Measurements from ENCODE around the gene ARHGAP29. TPM values are rescaled to one million over a fixed set of nuclear protein-coding genes. Genes with fewer than 3 reads are reported as not detected.
A peak's percentile ranks its signal among the peaks of the same experiment; 100 is the strongest.

ARHGAP29 gene
- total RNA-seq, 1 experiment from 2014 or later = 137 TPM

DNA sequence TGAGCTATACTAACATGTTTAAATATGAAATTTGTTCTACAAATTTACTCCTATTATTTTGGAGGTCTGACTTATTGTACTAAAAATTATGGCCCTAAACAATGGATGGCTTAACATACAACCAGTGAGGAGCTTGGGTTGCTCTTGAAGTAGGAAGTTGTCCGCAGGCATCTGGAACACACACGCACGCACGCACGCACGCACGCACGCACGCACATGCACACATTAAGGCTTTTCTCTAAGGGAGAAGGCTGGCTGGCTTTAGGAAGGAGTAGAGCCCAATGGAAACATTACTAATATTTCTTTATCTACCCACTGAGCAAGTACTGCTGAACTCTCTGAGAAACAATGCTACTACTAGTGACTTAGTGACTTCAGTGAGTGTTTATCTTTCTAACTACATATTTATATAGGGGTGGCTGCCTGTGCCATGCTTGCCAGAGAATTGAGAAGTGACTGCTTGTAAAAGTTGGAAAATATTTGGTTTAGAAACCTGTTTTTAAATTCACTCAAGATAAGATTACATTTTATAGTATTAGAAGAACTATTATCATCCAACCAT, 16.2 kb upstream of the ARHGAP29 start:
- intact Hi-C loops (cut with micrococcal nuclease; ENCODE audit: unreplicated experiment) = loop anchor here (10.0 kb wide), 1 partner anchor 289 kb away; no protein-coding TSS in a partner anchor
- Histone ChIP-seq H3K4me1 (replicated peaks; ENCODE audit: insufficient read depth) (peaks cover 97% of the 10 kb centered on the region), H4K20me1 (ENCODE audit: insufficient read depth) (no peaks in the 10 kb centered on the region), H3K4me2 (peak overlapping the region; percentile 39), H3K36me3 (ENCODE audit: low read depth) (no peaks in the 10 kb centered on the region), H3K79me2 (ENCODE audit: low read depth) (peaks cover 56% of the 10 kb centered on the region), H3K9me3 (ENCODE audit: insufficient read depth, low read depth) (0 out of 2 replicates have a peak, but pooled peaks cover 7% of the 10 kb centered on the region), H3K9me2 (ENCODE audit: insufficient read depth) (no peaks in the 10 kb centered on the region), H3K27ac (peak overlapping the region; percentile 59), H3K4me3 (no peak overlapping the region), H2AFZ (no peak overlapping the region), H3K27me3 (ENCODE audit: insufficient read depth, low read depth) (no peaks in the 10 kb centered on the region), H3F3A (ENCODE audit: insufficient read depth, low read depth) (peaks cover 75% of the 10 kb centered on the region)
- CTCF ChIA-PET = no interaction called here
- TF ChIP-seq CTCF (conservative IDR thresholded peaks at IDR 0.05) (no peak), EZH2 (IDR thresholded peaks at IDR 0.05; ENCODE audit: low read depth) (no peak)
- BruUV-seq (replicated peaks) = no TSS peak
- POLR2A ChIA-PET (ENCODE audit: unreplicated experiment) = interaction anchor here (0.7 kb wide), 2 partner anchors 11 to 47 kb away, joined by 4 to 7 read pairs; no protein-coding TSS in a partner anchor
- no peak for DNase-seq

- H3F3A ChIP-seq (ENCODE audit: insufficient read depth, low read depth) = peaks cover 68% of the 10 kb centered on the region
- intact Hi-C loops (cut with micrococcal nuclease; ENCODE audit: unreplicated experiment) = loop anchor here (1.0 to 10.0 kb wide), 2 partner anchors 9 to 286 kb away; no protein-coding TSS in a partner anchor
- H2AFZ ChIP-seq = no peak overlapping the region
- peaks cover 65% of the 10 kb centered on the region for H3K79me2 ChIP-seq (ENCODE audit: low read depth)
- POLR2A ChIA-PET (ENCODE audit: unreplicated experiment) = no interaction called here
- H3K9me2 ChIP-seq (ENCODE audit: insufficient read depth) = no peaks in the 10 kb centered on the region
- H3K27me3 ChIP-seq (ENCODE audit: insufficient read depth, low read depth) = no peaks in the 10 kb centered on the region
- CTCF ChIA-PET = no interaction called here
- H3K4me3 ChIP-seq = no peak overlapping the region
- peak overlapping the region; percentile 85 for H3K4me2 ChIP-seq
- H4K20me1 ChIP-seq (ENCODE audit: insufficient read depth) = no peaks in the 10 kb centered on the region
- H3K36me3 ChIP-seq (ENCODE audit: low read depth) = no peaks in the 10 kb centered on the region
- H3K4me1 ChIP-seq (replicated peaks; ENCODE audit: insufficient read depth) = peaks cover 75% of the 10 kb centered on the region
- H3K27ac ChIP-seq = peak overlapping the region; percentile 91
- no TSS peak for BruUV-seq (replicated peaks)
- TF ChIP-seq EZH2 (IDR thresholded peaks at IDR 0.05; ENCODE audit: low read depth) = no peak
- H3K9me3 ChIP-seq (ENCODE audit: insufficient read depth, low read depth) = 0 out of 2 replicates have a peak, but pooled peaks cover 6% of the 10 kb centered on the region
- DNase-seq = peak; percentile 67 to 100
These were observed 13.0 kb upstream of the ARHGAP29 start for GRCh38 chr1:94250341-94250740.

GRCh38 chr1:94248956-94249688, 11.7 kb upstream of the ARHGAP29 start:
- ChIA-PET CTCF (no interaction called here), POLR2A (ENCODE audit: unreplicated experiment) (interaction anchor here (0.6 to 0.7 kb wide), 3 partner anchors 52 to 438 kb away, joined by 4 to 11 read pairs (median 5); no protein-coding TSS in a partner anchor)
- no peaks in the 10 kb centered on the region for H3K27me3 ChIP-seq (ENCODE audit: insufficient read depth, low read depth)
- H3K36me3 ChIP-seq (ENCODE audit: low read depth) = peaks cover 7% of the 10 kb centered on the region; the same call in 1 of the 2 replicates
- H3K9me2 ChIP-seq (ENCODE audit: insufficient read depth) = no peaks in the 10 kb centered on the region
- peak overlapping the region; percentile 84; the same call in 1 of the 2 replicates for H3K4me3 ChIP-seq
- H3K9me3 ChIP-seq (ENCODE audit: insufficient read depth, low read depth) = no peaks in the 10 kb centered on the region
- DNase-seq = no peak
- peaks cover 70% of the 10 kb centered on the region for H3K4me1 ChIP-seq (replicated peaks; ENCODE audit: insufficient read depth)
- H4K20me1 ChIP-seq (ENCODE audit: insufficient read depth) = no peaks in the 10 kb centered on the region
- peaks cover 70% of the 10 kb centered on the region for H3F3A ChIP-seq (ENCODE audit: insufficient read depth, low read depth)
- H3K4me2 ChIP-seq = peak overlapping the region; percentile 85
- no peak overlapping the region for H2AFZ ChIP-seq
- no TSS peak for BruUV-seq (replicated peaks)
- H3K27ac ChIP-seq = peak overlapping the region; percentile 91
- no peak for TF ChIP-seq EZH2 (IDR thresholded peaks at IDR 0.05; ENCODE audit: low read depth)
- no peak for TF ChIP-seq CTCF (conservative IDR thresholded peaks at IDR 0.05)
- peaks cover 71% of the 10 kb centered on the region for H3K79me2 ChIP-seq (ENCODE audit: low read depth)
- intact Hi-C loops (cut with micrococcal nuclease; ENCODE audit: unreplicated experiment) = loop anchor here (5.0 kb wide), 2 partner anchors 182 to 202 kb away; no protein-coding TSS in a partner anchor
